Retinal pigment epithelial cell (primary cell): ENCODE results near the gene SEC11C.

ENCODE experiments used
- DNase-seq: peaks from one replicate; pipeline ENCODE4 v3.0.0-alpha.2; 2010; ENCODE audit warnings: low read depth
- H3K4me3 ChIP-seq: 2 replicates; pipeline ENCODE4 v1.5.1; 2011; ENCODE audit warnings: mild to moderate bottlenecking, low read length, control low read depth, moderate library complexity
- CTCF ChIP-seq: conservative IDR thresholded peaks from 2 replicates; pipeline ENCODE4 v1.5.1; 2011; ENCODE audit warnings: low read depth, low read length, control low read depth, inconsistent platforms

SEC11C gene

GRCh38 chr18:59207506-59207905 lies 67.8 kb downstream of the SEC11C start:
- no peak for TF ChIP-seq CTCF
- no peak overlapping the region for H3K4me3 ChIP-seq

More at GRCh38 chr18:59207506-59207905, 67.8 kb downstream of the SEC11C start:
- no peak for DNase-seq
